NCI-H82 treated with DMSO at 0.1 percent for 48 hours (cell line): ENCODE data around the gene PSMC5.
"Not testable (repeated sequence)": the region's sequence is repeated elsewhere in the genome, so short reads cannot be mapped to it uniquely, and the experiment has no call there.

ENCODE experiments used
- DNase-seq: peaks from one replicate; lab custom pipeline; 2025; ENCODE audit not compliant: unreplicated experiment; lab: John Stamatoyannopoulos, UW

The PSMC5 gene

GRCh38 chr17:63870292-63870665 is 43.0 kb downstream of the PSMC5 start:
- not testable (repeated sequence) for DNase-seq

GRCh38 chr17:63871646-63872365 is 44.6 kb downstream of the PSMC5 start:
- not testable (repeated sequence) for DNase-seq

- not testable (repeated sequence) for DNase-seq
Observed at GRCh38 chr17:63873577-63873976, 46.3 kb downstream of the PSMC5 start, which contains the start of gene CSH2. TSS of gene CSH2 (minus strand) at chr17:63873677. CDS start at chr17:63873614, 63 bp downstream.

- not testable (repeated sequence) for DNase-seq
Observed at GRCh38 chr17:63874061-63874626, 46.9 kb downstream of the PSMC5 start.

GRCh38 chr17:63874693-63875092 is 47.5 kb downstream of the PSMC5 start:
- DNase-seq: not testable (repeated sequence)

- not testable (repeated sequence) for DNase-seq
Observed at GRCh38 chr17:63878413-63878812, 51.2 kb downstream of the PSMC5 start.

GRCh38 chr17:63880706-63881105 is 53.5 kb downstream of the PSMC5 start:
- no peak for DNase-seq

GRCh38 chr17:63881337-63881736 is 54.1 kb downstream of the PSMC5 start:
- not testable (repeated sequence) for DNase-seq
